Gastrocnemius medialis (tissue), 4 donors: Measurements from ENCODE around the gene EMC6. TPM values are rescaled to one million over a fixed set of nuclear protein-coding genes. Genes with fewer than 3 reads are reported as not detected.

Experiments used
- ATAC-seq, 2 donors: fragments of 150-250 bp; one replicate each; pipeline ENCODE4 v1.9.1; 2016
- DNase-seq, 2 donors: peaks; one replicate each; pipeline ENCODE4 v3.0.0-alpha.2; 2019
- H3K27ac ChIP-seq, 4 donors: fragments of 200-600 bp; sonication (generic); 1 replicate in 1 of 4; 2 replicates in 3 of 4; pipeline ENCODE4 v1.5.1; 2016 to 2018; ENCODE audit warnings: mild to moderate bottlenecking in 2 of 4, moderate library complexity in 1 of 4
- H3K27me3 ChIP-seq, 3 donors: fragments of 200-600 bp; sonication (generic) in 2 of 3; 1 replicate in 1 of 3; 2 replicates in 2 of 3; pipeline versions ENCODE4 v1.5.1 to v1.6.0; 2016 to 2019; ENCODE audit warnings: mild to moderate bottlenecking in 1 of 3, moderate library complexity in 1 of 3
- H3K36me3 ChIP-seq, 2 donors: fragments of 200-600 bp; sonication (generic) in 1 of 2; one replicate each; pipeline ENCODE4 v1.5.1; 2017 to 2018
- H3K4me1 ChIP-seq, 2 donors: fragments of 200-600 bp; sonication (generic) in 1 of 2; one replicate each; pipeline ENCODE4 v1.5.1; 2016 to 2017; ENCODE audit warnings: mild to moderate bottlenecking in 2 of 2
- H3K4me3 ChIP-seq, 4 donors: fragments of 200-600 bp; sonication (generic) in 3 of 4; 1 replicate in 1 of 4; 2 replicates in 3 of 4; pipeline ENCODE4 v1.5.1; 2016 to 2019; ENCODE audit warnings: mild to moderate bottlenecking in 2 of 4
- H3K9me3 ChIP-seq, 3 donors: fragments of 200-600 bp; sonication (generic) in 2 of 3; 1 replicate in 1 of 3; 2 replicates in 2 of 3; pipeline ENCODE4 v1.5.1; 2016 to 2019
- CTCF ChIP-seq, 5 experiments: fragments of 450-650 bp in 3 of 5; fragments of 200-600 bp in 2 of 5; sonication (generic) in 2 of 5; IDR thresholded peaks in 4 of 5; conservative IDR thresholded peaks in 1 of 5; 1 replicate in 4 of 5; 2 replicates in 1 of 5; pipeline ENCODE4 v1.5.1; 2016 to 2019; ENCODE audit warnings: antibody characterized with exemption in 5 of 5, mild to moderate bottlenecking in 3 of 5, moderate library complexity in 3 of 5
- POLR2A ChIP-seq, 2 donors: fragments of 450-650 bp; IDR thresholded peaks; one replicate each; pipeline ENCODE4 v1.6.1; 2017; ENCODE audit warnings: antibody characterized with exemption in 2 of 2, mild to moderate bottlenecking in 2 of 2, moderate library complexity in 2 of 2
- in situ Hi-C, 4 donors: fragments of 200-750 bp; cut with MboI; loops; one replicate each; pipeline versions ENCODE4 v1.15.0 to v1.8.0; 2017; ENCODE audit warnings: low sequenced_read_pairs in 4 of 4
- intact Hi-C: fragments of 100-400 bp; cut with DNase I; formaldehyde crosslinking; loops from one replicate; pipeline ENCODE4 v1.15.1; 2023; ENCODE audit warnings: low total_unique reads
- total RNA-seq, 4 donors: library from RNA; depleted of rRNA; stranded (reverse); fragments of >200 nt; gene quantifications; one replicate each; pipeline versions ENCODE4 v1.1.0 to v1.2.3, GENCODE V29; 2016

The EMC6 gene
- total RNA-seq, 4 donors from 2014 or later: 40.6 to 73.8 (median 54.5) TPM

GRCh38 chr17:3710951-3711383 is 42.4 kb downstream of the EMC6 start:
- peaks cover 0 to 41% of the 10 kb centered on the region in 2 donors for H3K36me3 ChIP-seq
- no peaks in the 10 kb centered on the region for H3K27me3 ChIP-seq
- TF ChIP-seq CTCF (IDR thresholded peaks at IDR 0.05 in 4 of 5, conservative IDR thresholded peaks at IDR 0.05 in 1 of 5) (no peak), POLR2A (IDR thresholded peaks at IDR 0.05) (no peak)
- in situ Hi-C loops (no loop called here), intact Hi-C loops (no loop called here)
- peaks cover 0 to 3% of the 10 kb centered on the region in 2 donors for H3K4me1 ChIP-seq
- DNase-seq: no peak
- no peak overlapping the region for H3K27ac ChIP-seq
- no peaks in the 10 kb centered on the region for H3K9me3 ChIP-seq
- peak in 1 of 2 donors; percentile 68 for ATAC-seq
- no peak overlapping the region for H3K4me3 ChIP-seq

- peaks cover 0 to 61% of the 10 kb centered on the region in 2 donors for H3K36me3 ChIP-seq
- intact Hi-C loops (no loop called here), in situ Hi-C loops (no loop called here)
- TF ChIP-seq CTCF (IDR thresholded peaks at IDR 0.05 in 4 of 5, conservative IDR thresholded peaks at IDR 0.05 in 1 of 5): no peak
- TF ChIP-seq POLR2A (IDR thresholded peaks at IDR 0.05): no peak
- peaks cover 0 to 3% of the 10 kb centered on the region in 2 donors for H3K4me1 ChIP-seq
- H3K9me3 ChIP-seq: no peaks in the 10 kb centered on the region
- no peak for ATAC-seq
- no peak overlapping the region for H3K4me3 ChIP-seq
- H3K27me3 ChIP-seq: no peaks in the 10 kb centered on the region
- no peak overlapping the region for H3K27ac ChIP-seq
- DNase-seq: no peak
Measured at GRCh38 chr17:3712811-3713463, 44.3 kb downstream of the EMC6 start.

GRCh38 chr17:3715296-3715695 is 46.7 kb downstream of the EMC6 start:
- peaks cover 0 to 70% of the 10 kb centered on the region in 2 donors for H3K36me3 ChIP-seq

GRCh38 chr17:3718201-3718600 is 49.6 kb downstream of the EMC6 start:
- ATAC-seq (no peak), DNase-seq (no peak)
- no peaks in the 10 kb centered on the region for H3K9me3 ChIP-seq
- H3K4me3 ChIP-seq: no peak overlapping the region
- intact Hi-C loops: no loop called here
- TF ChIP-seq POLR2A (IDR thresholded peaks at IDR 0.05) (no peak), CTCF (IDR thresholded peaks at IDR 0.05 in 4 of 5, conservative IDR thresholded peaks at IDR 0.05 in 1 of 5) (no peak)
- H3K36me3 ChIP-seq: peaks cover 0 to 53% of the 10 kb centered on the region in 2 donors
- H3K27me3 ChIP-seq: no peaks in the 10 kb centered on the region
- H3K4me1 ChIP-seq: peaks cover 8 to 22% of the 10 kb centered on the region in 2 donors
- peak overlapping the region in 1 of 4 donors; percentile 63 for H3K27ac ChIP-seq
- in situ Hi-C loops: loop anchor here in 1 of 4 donors (5.0 kb wide), 1 partner anchor 46 kb away; no protein-coding TSS in a partner anchor

More at GRCh38 chr17:3715296-3715695, 46.7 kb downstream of the EMC6 start:
- no peak overlapping the region for H3K4me3 ChIP-seq
- DNase-seq (no peak), ATAC-seq (no peak)
- H3K4me1 ChIP-seq: peaks cover 0 to 11% of the 10 kb centered on the region in 2 donors
- in situ Hi-C loops (loop anchor here in 1 of 4 donors (5.0 kb wide), 1 partner anchor 43 kb away; no protein-coding TSS in a partner anchor), intact Hi-C loops (no loop called here)
- no peak overlapping the region for H3K27ac ChIP-seq
- no peaks in the 10 kb centered on the region for H3K27me3 ChIP-seq
- TF ChIP-seq POLR2A (IDR thresholded peaks at IDR 0.05): no peak
- TF ChIP-seq CTCF (IDR thresholded peaks at IDR 0.05 in 4 of 5, conservative IDR thresholded peaks at IDR 0.05 in 1 of 5): no peak
- H3K9me3 ChIP-seq: no peaks in the 10 kb centered on the region
